CD14-positive monocyte (primary cell): ENCODE data around the gene REPIN1. TPM values are rescaled to one million over a fixed set of nuclear protein-coding genes. Genes with fewer than 3 reads are reported as not detected.

Source experiments
- DNase-seq, 3 donors: peaks; one replicate each; pipeline ENCODE4 v3.0.0-alpha.2; 2011 to 2022
- H2AFZ ChIP-seq: 2 replicates; pipeline ENCODE4 v1.6.0; 2012; ENCODE audit warnings: mild to moderate bottlenecking, low read depth, low read length, inconsistent platforms; ENCODE audit not compliant: insufficient read depth, poor library complexity, severe bottlenecking
- H3K27ac ChIP-seq, 2 donors: 1 replicate in 1 of 2; 2 replicates in 1 of 2; pipeline ENCODE4 v1.5.1; 2012 to 2013; ENCODE audit warnings: low read length in 2 of 2, control low read depth in 1 of 2, inconsistent platforms in 1 of 2, low read depth in 1 of 2, mild to moderate bottlenecking in 1 of 2
- H3K27me3 ChIP-seq, 2 donors: one replicate each; pipeline versions ENCODE4 v1.6.0 to v1.6.1; 2011 to 2013; ENCODE audit warnings: low read length in 2 of 2; ENCODE audit not compliant: control insufficient read depth in 2 of 2, insufficient read depth in 2 of 2
- H3K36me3 ChIP-seq, 2 donors: replicated peaks in 1 of 2; 1 replicate in 1 of 2; 2 replicates in 1 of 2; pipeline versions ENCODE4 v1.5.1 to v1.6.1; 2012 to 2013; ENCODE audit warnings: low read length in 2 of 2, control low read depth in 1 of 2, inconsistent platforms in 1 of 2, mild to moderate bottlenecking in 1 of 2; ENCODE audit not compliant: insufficient read depth in 2 of 2, control insufficient read depth in 1 of 2
- H3K4me1 ChIP-seq, 2 donors: 1 replicate in 1 of 2; 2 replicates in 1 of 2; pipeline versions ENCODE4 v1.5.1 to v1.6.1; 2012 to 2013; ENCODE audit warnings: low read length in 2 of 2, control low read depth in 1 of 2, inconsistent platforms in 1 of 2, mild to moderate bottlenecking in 1 of 2, moderate library complexity in 1 of 2; ENCODE audit not compliant: insufficient read depth in 2 of 2, control insufficient read depth in 1 of 2
- H3K4me2 ChIP-seq: replicated peaks from 2 replicates; pipeline ENCODE3; 2012; ENCODE audit warnings: low read length, moderate library complexity, mild to moderate bottlenecking; ENCODE audit not compliant: poor library complexity, severe bottlenecking; ENCODE audit errors: extremely low read depth
- H3K4me3 ChIP-seq, 3 experiments: fragments of 200-600 bp in 1 of 3; sonication (generic) in 1 of 3; replicated peaks in 1 of 3; 1 replicate in 2 of 3; 2 replicates in 1 of 3; pipeline ENCODE4 v1.5.1; 2011 to 2013; ENCODE audit warnings: low read length in 3 of 3, mild to moderate bottlenecking in 3 of 3, control low read depth in 2 of 3, low read depth in 2 of 3, inconsistent platforms in 1 of 3, moderate library complexity in 1 of 3
- H3K79me2 ChIP-seq: 2 replicates; pipeline ENCODE4 v1.6.0; 2012; ENCODE audit warnings: mild to moderate bottlenecking, control low read depth, inconsistent platforms, low read length, moderate library complexity; ENCODE audit not compliant: insufficient read depth
- H3K9ac ChIP-seq: 2 replicates; pipeline ENCODE4 v1.6.0; 2017; ENCODE audit warnings: low read length, mild to moderate bottlenecking; ENCODE audit not compliant: insufficient read depth, poor library complexity, severe bottlenecking
- H3K9me3 ChIP-seq, 2 donors: replicated peaks in 1 of 2; 1 replicate in 1 of 2; 2 replicates in 1 of 2; pipeline versions ENCODE4 v1.5.1 to v1.6.1; 2012 to 2013; ENCODE audit warnings: low read length in 2 of 2, control low read depth in 1 of 2; ENCODE audit not compliant: control insufficient read depth in 1 of 2, insufficient read depth in 1 of 2
- H4K20me1 ChIP-seq: 2 replicates; pipeline ENCODE4 v1.6.0; 2012; ENCODE audit warnings: mild to moderate bottlenecking, low read length, control low read depth, moderate library complexity; ENCODE audit not compliant: insufficient read depth
- H3K27ac Mint-ChIP-seq, 7 donors: one replicate each; pipeline ENCODE4 v1.8.0; 2020; ENCODE audit warnings: mild to moderate bottlenecking in 7 of 7, mixed read lengths in 7 of 7, moderate library complexity in 6 of 7, inconsistent platforms in 2 of 7
- H3K27me3 Mint-ChIP-seq, 3 donors: one replicate each; pipeline ENCODE4 v1.8.0; 2021 to 2022; ENCODE audit warnings: low read depth in 3 of 3, mild to moderate bottlenecking in 3 of 3, mixed read lengths in 3 of 3, moderate library complexity in 3 of 3, inconsistent platforms in 1 of 3
- H3K36me3 Mint-ChIP-seq, 2 donors: one replicate each; pipeline ENCODE4 v1.8.0; 2020; ENCODE audit warnings: mixed read lengths in 2 of 2, inconsistent platforms in 1 of 2, mild to moderate bottlenecking in 1 of 2
- H3K4me1 Mint-ChIP-seq: one replicate; pipeline ENCODE4 v1.8.0; 2020; ENCODE audit warnings: mild to moderate bottlenecking, mixed read lengths
- H3K4me3 Mint-ChIP-seq, 2 donors: one replicate each; pipeline ENCODE4 v1.8.0; 2020; ENCODE audit warnings: mild to moderate bottlenecking in 2 of 2, mixed read lengths in 2 of 2, moderate library complexity in 1 of 2
- H3K9me3 Mint-ChIP-seq, 7 donors: one replicate each; pipeline ENCODE4 v1.8.0; 2020 to 2022; ENCODE audit warnings: mixed read lengths in 7 of 7, mild to moderate bottlenecking in 6 of 7, moderate library complexity in 6 of 7, inconsistent platforms in 2 of 7
- WGBS: methylation state at CpG from one replicate; pipeline ENCODE4 v1.1.5; 2013; ENCODE audit warnings: missing lambda C conversion rate; ENCODE audit not compliant: insufficient coverage; 5-methylcytosine and 5-hydroxymethylcytosine counted together
- intact Hi-C, 2 donors: fragments of 100-400 bp; cut with micrococcal nuclease; formaldehyde crosslinking; loops; one replicate each; pipeline versions ENCODE4 v1.15.0 to v1.15.1; 2023
- polyA plus RNA-seq, 3 donors: library from polyadenylated mRNA; depleted of rRNA in 1 of 3; unstranded in 2 of 3; stranded (reverse) in 1 of 3; fragments of 300-500 nt in 2 of 3; fragments of >200 nt in 1 of 3; fragmentation: Illumina TruSeq in 2 of 3; gene quantifications; 1 replicate in 2 of 3; 2 replicates in 1 of 3; pipeline ENCODE4 v1.2.3, GENCODE V29; 2012 to 2021
- TF ChIP-seq, protein P1 (sequence below): fragments of 200-600 bp; IDR thresholded peaks from one replicate; pipeline ENCODE4 v1.8.0; 2022; ENCODE audit warnings: antibody characterized with exemption, mild to moderate bottlenecking

Gene REPIN1
- polyA plus RNA-seq, 3 donors = 32.7 to 42.9 (median 39.0) TPM

DNA sequence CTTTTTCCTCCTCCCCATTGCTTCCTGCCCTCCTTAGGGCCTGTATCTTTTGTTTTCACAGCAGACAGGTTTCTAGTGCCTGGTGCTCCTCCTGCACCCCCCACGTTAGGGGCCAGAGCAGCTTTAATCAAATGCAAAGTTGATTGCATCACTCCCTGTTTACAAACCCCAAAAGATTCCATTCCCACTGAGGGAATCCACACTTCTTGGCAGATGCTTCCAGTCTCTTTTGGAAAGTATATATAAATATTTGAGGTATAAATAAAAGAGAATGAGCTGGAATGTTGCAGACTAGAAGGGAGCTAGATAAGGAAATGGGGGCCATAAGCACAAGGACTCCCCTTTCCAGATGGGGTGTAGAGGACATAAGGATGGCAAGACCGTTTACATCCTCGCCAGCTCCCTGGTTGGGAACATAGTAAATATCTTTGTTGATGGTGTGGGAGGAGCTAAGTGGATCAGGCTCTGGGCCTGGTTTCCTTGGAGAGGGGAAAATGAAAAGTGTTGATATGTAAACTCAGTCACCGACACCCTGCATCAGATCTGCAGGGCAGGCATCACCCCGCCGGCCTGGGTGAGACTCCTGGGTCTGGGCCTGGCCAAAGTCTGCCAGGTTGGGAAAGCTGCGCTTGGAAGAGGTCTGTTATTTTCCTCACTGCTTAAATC lies 33.4 kb upstream of the REPIN1 start:
- Mint-ChIP-seq H3K27me3 (peaks cover 9 to 12% (median 11%) of the 10 kb centered on the region in 3 donors), H3K9me3 (peaks cover 0 to 2% (median 0%) of the 10 kb centered on the region in 7 donors), H3K27ac (no peak overlapping the region), H3K4me1 (peaks cover 4% of the 10 kb centered on the region), H3K36me3 (peaks cover 16 to 22% of the 10 kb centered on the region in 2 donors), H3K4me3 (no peak overlapping the region)
- intact Hi-C loops = no loop called here
- Histone ChIP-seq H3K27ac (no peak overlapping the region), H3K4me3 (no peak overlapping the region), H3K79me2 (no peaks in the 10 kb centered on the region), H2AFZ (no peak overlapping the region), H3K27me3 (peaks cover 4 to 11% of the 10 kb centered on the region in 2 donors), H3K9me3 (no peaks in the 10 kb centered on the region), H3K9ac (no peak overlapping the region), H3K4me2 (no peak overlapping the region), H4K20me1 (no peaks in the 10 kb centered on the region), H3K36me3 (peaks cover 5 to 11% of the 10 kb centered on the region in 2 donors), H3K4me1 (peaks cover 0 to 1% of the 10 kb centered on the region in 2 donors)
- no peak for DNase-seq
- 88% methylated on average over 7 of the region's 7 CpGs for WGBS
- TF ChIP-seq, protein P1, sequence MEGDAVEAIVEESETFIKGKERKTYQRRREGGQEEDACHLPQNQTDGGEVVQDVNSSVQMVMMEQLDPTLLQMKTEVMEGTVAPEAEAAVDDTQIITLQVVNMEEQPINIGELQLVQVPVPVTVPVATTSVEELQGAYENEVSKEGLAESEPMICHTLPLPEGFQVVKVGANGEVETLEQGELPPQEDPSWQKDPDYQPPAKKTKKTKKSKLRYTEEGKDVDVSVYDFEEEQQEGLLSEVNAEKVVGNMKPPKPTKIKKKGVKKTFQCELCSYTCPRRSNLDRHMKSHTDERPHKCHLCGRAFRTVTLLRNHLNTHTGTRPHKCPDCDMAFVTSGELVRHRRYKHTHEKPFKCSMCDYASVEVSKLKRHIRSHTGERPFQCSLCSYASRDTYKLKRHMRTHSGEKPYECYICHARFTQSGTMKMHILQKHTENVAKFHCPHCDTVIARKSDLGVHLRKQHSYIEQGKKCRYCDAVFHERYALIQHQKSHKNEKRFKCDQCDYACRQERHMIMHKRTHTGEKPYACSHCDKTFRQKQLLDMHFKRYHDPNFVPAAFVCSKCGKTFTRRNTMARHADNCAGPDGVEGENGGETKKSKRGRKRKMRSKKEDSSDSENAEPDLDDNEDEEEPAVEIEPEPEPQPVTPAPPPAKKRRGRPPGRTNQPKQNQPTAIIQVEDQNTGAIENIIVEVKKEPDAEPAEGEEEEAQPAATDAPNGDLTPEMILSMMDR = no peak

DNA sequence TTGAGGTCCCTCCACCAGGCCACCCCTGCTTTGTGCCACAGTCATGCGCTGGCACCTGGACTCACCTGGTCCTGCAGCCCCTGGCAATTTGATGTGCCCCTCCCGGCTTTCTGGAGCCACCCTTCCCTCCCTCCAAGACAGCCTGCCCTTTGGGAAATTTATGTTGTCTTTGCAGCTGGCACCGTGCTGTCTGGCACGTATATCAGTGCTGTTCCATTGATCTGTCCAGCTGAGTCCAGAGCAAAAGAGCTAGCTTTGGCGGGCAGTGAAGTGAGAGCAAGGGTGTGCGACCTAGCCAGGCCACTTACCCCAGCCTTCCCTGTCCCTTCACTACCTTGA lies 32.9 kb upstream of the REPIN1 start:
- TF ChIP-seq, protein P1 = no peak
- Histone ChIP-seq H3K36me3 (peaks cover 0 to 7% of the 10 kb centered on the region in 2 donors), H3K4me1 (peaks cover under 1 to 6% of the 10 kb centered on the region in 2 donors), H3K27me3 (peaks cover 6 to 16% of the 10 kb centered on the region in 2 donors), H3K9ac (no peak overlapping the region), H3K4me3 (no peak overlapping the region), H3K4me2 (no peak overlapping the region), H4K20me1 (no peaks in the 10 kb centered on the region), H3K27ac (no peak overlapping the region), H2AFZ (no peak overlapping the region), H3K9me3 (no peaks in the 10 kb centered on the region), H3K79me2 (no peaks in the 10 kb centered on the region)
- Mint-ChIP-seq H3K36me3 (peaks cover 12 to 18% of the 10 kb centered on the region in 2 donors), H3K4me3 (no peak overlapping the region), H3K27me3 (peaks cover 13 to 16% (median 14%) of the 10 kb centered on the region in 3 donors), H3K9me3 (peaks cover 0 to 4% (median 1%) of the 10 kb centered on the region in 7 donors), H3K4me1 (peaks cover 7% of the 10 kb centered on the region), H3K27ac (peak overlapping the region in 1 of 7 donors; percentile 33)
- intact Hi-C loops = no loop called here
- DNase-seq = no peak
- 76% methylated on average over 3 of the region's 6 CpGs for WGBS
